ENCODE data around the gene PAX4.
"Not testable (repeated sequence)": the region's sequence is repeated elsewhere in the genome, so short reads cannot be mapped to it uniquely, and the experiment has no call there.

The PAX4 gene

GRCh38 chr7:127585044-127585953 lies 32.6 kb downstream of the PAX4 start, which contains the start of gene GCC1:
Gene GCC1 (minus strand): TSS chr7:127585596. CDS start chr7:127585182, 414 bp downstream.
- DNase-seq (ENCODE audit: low spot score) = peak; percentile 76

- no peak for DNase-seq (ENCODE audit: low spot score)
Measured at GRCh38 chr7:127584648-127585043, 33.3 kb downstream of the PAX4 start.

- DNase-seq (ENCODE audit: low spot score) = no peak
Measured at GRCh38 chr7:127582361-127582760, 35.6 kb downstream of the PAX4 start.

- DNase-seq (ENCODE audit: low spot score) = no peak
Measured at GRCh38 chr7:127581716-127582115, 36.2 kb downstream of the PAX4 start.

- no peak for DNase-seq (ENCODE audit: low spot score)
Measured at GRCh38 chr7:127580612-127581011, 37.3 kb downstream of the PAX4 start.

GRCh38 chr7:127578711-127579275 lies 39.1 kb downstream of the PAX4 start:
- DNase-seq (ENCODE audit: low spot score) = no peak

- DNase-seq (ENCODE audit: low spot score) = no peak
Measured at GRCh38 chr7:127578036-127578684, 39.8 kb downstream of the PAX4 start.

GRCh38 chr7:127571741-127572505 lies 46.0 kb downstream of the PAX4 start:
- no peak for DNase-seq (ENCODE audit: low spot score)

- not testable (repeated sequence) for DNase-seq (ENCODE audit: low spot score)
Measured at GRCh38 chr7:127568034-127568433, 49.9 kb downstream of the PAX4 start.

- no peak for DNase-seq (ENCODE audit: low spot score)
Measured at GRCh38 chr7:127566242-127566641, 51.7 kb downstream of the PAX4 start.

Measured in kidney capillary endothelial cell (primary cell).